Fibroblast of villous mesenchyme (primary cell): ENCODE measurements around the gene CA12. TPM values are rescaled to one million over a fixed set of nuclear protein-coding genes. Genes with fewer than 3 reads are reported as not detected.
A peak's percentile ranks its signal among the peaks of the same experiment; 100 is the strongest.
"Not testable (repeated sequence)": the region's sequence is repeated elsewhere in the genome, so short reads cannot be mapped to it uniquely, and the experiment has no call there.

Source experiments
- DNase-seq: peaks from one replicate; pipeline ENCODE4 v3.0.0-alpha.2; 2010; ENCODE audit warnings: low read depth
- H3K4me3 ChIP-seq: 2 replicates; pipeline ENCODE4 v1.5.1; 2011; ENCODE audit warnings: low read depth, mild to moderate bottlenecking, low read length
- CTCF ChIP-seq: IDR thresholded peaks from 2 replicates; pipeline ENCODE4 v1.5.1; 2012; ENCODE audit warnings: low read depth, mild to moderate bottlenecking, low read length; ENCODE audit not compliant: insufficient read depth
- total RNA-seq: library from RNA; depleted of rRNA; stranded (reverse); fragments of >200 nt; gene quantifications from 2 replicates; pipeline ENCODE4 v1.2.3, GENCODE V29; 2012

The CA12 gene
- total RNA-seq, 1 donor, result 15.1 TPM

GRCh38 chr15:63420333-63420747, 38.7 kb upstream of the CA12 start:
- no peak for TF ChIP-seq CTCF
- H3K4me3 ChIP-seq, result no peak overlapping the region
- peak; percentile 50 for DNase-seq

DNA sequence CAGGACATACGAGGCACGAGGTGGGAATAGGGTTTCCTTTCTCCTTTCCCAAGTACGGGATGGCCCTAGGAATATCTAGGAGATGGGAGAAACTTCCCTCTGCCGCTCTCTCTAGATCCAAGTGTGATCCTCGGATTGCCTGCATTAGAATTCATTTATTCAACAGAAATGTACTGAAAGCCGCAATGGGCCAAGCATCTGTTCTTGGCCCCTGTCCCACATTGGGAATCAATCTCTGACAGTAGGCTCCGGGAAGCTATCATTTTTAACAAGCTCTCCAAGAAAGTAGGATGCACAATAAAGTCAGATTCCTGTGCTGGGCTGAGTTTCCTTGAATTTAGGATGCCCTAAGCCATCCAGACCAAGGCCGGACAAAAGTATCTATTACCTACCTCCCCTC, 37.2 kb upstream of the CA12 start:
- TF ChIP-seq CTCF, result no peak
- DNase-seq, result no peak
- H3K4me3 ChIP-seq, result no peak overlapping the region

- TF ChIP-seq CTCF, result no peak
- H3K4me3 ChIP-seq, result no peak overlapping the region
- no peak for DNase-seq
These were observed 36.1 kb upstream of the CA12 start for GRCh38 chr15:63417721-63418120.

GRCh38 chr15:63417274-63417673, 35.6 kb upstream of the CA12 start:
- DNase-seq, result not testable (repeated sequence)
- H3K4me3 ChIP-seq, result peak overlapping the region; percentile 23

DNA sequence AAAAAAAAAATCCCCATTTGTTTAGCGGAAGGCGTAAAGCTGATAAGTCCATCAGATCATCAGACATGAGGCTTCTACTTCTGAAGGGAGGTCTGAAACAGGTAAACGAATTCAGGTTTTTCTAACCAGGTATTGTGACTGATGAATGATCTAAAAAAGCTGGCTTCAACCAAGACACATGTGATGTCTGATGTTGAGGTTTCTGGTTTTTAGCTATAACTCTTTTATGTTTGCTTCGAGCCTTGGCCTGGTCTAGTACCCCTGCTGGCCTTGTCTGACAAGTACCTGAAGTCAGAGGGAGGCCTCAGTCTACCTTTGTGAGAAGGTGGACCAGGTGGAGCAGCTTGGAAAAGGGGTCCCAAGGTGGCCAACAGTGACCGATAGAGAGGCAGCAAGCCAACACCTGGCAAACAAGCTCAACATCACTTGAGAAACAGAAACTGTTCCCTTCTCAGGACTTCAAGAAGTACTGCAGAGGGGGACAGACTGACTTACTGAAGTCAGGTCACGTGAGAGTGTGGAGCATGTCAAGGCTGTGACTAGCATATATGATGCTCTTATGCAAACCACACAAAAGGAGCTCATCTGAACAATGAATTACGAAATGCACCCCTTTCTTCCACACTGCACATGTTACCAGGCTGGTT, 33.0 kb upstream of the CA12 start:
- no peak for TF ChIP-seq CTCF
- DNase-seq, result no peak
- no peak overlapping the region for H3K4me3 ChIP-seq

- DNase-seq, result no peak
- TF ChIP-seq CTCF, result no peak
- no peak overlapping the region for H3K4me3 ChIP-seq
These were observed 30.9 kb upstream of the CA12 start for GRCh38 chr15:63412551-63412950.

DNA sequence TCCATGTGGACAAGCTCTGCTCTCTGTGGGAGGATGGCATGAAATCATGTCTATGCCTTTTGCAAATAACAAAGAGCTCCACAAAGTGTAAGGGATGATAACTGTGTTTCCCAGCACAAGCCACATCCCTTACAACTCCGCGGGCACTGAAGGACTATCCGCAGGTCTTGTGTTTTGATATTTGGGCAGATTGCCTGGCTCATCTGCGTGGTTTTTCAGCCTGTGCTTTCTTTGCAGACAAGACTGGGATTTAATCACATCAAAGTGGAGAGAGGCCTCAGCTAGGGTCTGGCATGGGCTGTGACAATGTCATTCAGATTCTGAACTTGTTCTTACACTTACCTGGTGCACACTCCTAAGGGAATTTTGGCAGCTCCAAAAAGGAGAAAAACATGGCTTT, 30.2 kb upstream of the CA12 start:
- no peak for DNase-seq
- no peak for TF ChIP-seq CTCF
- H3K4me3 ChIP-seq, result no peak overlapping the region
